ENCODE measurements around the gene ANXA2R. TPM values are rescaled to one million over a fixed set of nuclear protein-coding genes. Genes with fewer than 3 reads are reported as not detected.
A peak's percentile ranks its signal among the peaks of the same experiment; 100 is the strongest.

Gene ANXA2R
- total RNA-seq, 1 donor from 2014 or later = 1.8 TPM

DNA sequence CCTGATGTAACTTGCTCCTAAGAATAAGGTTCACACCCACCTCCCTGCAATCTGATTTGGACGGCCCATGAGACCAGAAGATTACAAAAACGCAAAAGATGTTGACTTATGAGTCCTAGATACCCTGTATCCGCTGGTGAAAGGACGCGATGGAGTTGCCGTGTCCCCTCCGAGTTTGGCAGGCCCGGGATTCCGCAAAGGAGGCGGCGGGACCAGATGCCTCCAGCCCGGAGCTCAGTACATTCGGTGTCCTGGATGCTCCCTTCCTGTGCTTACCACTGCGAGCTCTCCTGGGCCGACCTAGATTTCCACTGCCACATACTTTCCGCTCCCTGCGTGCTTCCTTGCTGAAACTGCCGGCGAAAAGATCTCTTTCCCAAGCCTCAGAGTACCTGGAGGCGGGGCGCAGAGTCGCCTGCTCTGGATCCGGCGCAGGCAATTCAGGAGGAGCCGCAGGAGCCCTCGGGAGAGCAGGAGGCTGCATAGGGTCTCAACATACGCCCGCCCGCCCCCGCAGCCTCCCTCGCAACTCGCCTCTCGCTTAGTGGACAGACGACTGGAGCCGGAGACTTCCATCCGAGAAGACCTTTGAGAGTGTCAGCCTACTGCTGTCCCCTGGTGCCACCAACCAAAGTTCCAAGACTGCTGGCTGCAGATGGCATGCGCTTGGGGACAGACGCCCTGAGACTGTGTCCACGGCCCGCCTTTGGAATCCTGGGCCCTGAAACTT is 39.8 kb downstream of the ANXA2R start:
- DNase-seq = no peak

GRCh38 chr5:42995360-42995751 is 44.8 kb downstream of the ANXA2R start:
- no peak for DNase-seq

DNA sequence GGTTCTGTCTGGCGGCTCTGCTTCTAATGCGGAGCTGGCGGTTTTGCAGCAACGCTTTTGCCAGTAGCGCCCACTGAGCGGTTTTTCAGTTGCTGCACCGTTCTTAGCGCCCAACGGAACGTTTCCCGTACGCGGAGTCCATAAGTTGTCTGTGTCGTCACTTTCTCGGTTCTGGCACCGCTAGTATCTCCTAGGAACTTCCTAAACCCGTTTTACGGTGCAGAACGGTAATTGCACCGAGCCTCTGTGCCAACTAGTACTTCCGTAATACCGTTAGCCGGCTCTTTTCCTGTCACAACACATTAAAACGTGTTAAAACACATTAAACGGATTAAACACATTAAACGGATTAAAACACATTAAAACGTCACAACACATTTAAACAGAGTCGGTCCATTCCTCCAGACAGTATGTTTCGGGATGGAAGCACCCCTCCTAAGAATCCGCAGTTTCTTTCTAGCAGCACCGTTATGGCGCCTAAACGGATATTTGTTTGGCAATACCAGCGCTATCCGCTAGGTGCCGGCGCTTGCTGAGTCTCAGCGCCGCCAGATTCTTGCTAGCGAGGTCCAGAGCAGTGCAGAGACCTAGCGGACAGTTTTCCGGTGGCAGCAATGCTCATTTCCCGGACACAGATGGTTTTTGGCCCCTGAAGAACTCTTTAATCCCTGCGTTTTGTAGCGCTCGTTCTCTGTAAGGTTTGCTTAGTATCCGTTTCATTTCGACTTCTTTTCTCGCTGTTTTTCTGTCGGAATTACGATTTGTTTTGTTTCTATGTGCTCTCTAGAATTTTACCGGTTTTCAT is 45.4 kb downstream of the ANXA2R start:
- DNase-seq = peak; percentile 85

DNA sequence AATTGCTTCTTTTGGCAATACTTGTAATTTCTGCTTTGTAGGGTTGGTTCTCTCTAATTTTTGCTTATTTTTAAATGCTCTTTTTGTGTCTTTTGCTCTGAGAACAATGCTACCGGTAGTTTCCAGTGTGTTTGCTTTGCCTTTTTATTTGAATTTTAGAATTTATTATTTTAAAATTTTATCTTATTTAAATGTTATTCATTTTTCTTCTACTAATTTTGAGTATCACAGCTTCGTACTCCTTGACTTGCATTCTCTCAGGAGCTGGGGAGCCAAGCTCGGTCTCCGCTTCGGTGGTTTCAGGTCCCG is 45.9 kb downstream of the ANXA2R start:
- DNase-seq = peak; percentile 50

DNA sequence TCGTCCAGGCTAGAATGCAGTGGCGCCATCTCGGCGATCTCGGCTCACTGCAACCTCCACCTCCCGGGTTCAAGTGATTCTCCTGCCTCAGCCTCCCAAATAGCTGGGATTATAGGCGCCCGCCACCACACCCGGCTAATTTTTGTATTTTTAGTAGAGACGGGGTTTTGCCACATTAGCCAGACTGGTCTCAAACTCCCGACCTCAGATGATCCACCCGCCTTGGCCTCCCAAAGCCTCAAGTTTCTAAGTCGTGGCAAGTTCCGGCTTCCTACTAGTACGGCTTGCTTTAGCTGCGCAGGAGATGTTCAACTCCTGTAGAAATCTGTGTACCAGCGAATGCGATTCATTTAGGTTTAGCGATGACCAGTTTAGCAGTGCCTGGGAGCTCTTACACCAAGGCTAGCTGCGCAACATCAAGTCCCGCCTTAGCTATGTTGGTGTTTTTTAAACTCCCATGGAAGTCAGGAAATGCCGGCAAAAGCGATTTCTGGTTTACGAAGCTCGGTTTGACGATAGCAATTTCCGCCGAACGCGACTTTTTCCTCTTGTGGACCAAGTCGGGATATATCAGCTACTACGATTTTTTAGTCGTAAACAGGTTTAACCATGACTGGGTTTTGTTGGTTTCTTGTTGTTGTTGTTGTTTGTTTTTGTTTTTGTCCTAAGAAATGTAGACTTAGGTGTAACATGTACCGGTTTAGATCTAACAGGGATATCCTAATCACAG is 46.4 kb downstream of the ANXA2R start:
- peak; percentile 43 for DNase-seq

GRCh38 chr5:42992088-42992879 is 47.8 kb downstream of the ANXA2R start:
- peak; percentile 33 for DNase-seq

GRCh38 chr5:42991404-42992087 is 48.6 kb downstream of the ANXA2R start:
- peak; percentile 31 for DNase-seq

DNA sequence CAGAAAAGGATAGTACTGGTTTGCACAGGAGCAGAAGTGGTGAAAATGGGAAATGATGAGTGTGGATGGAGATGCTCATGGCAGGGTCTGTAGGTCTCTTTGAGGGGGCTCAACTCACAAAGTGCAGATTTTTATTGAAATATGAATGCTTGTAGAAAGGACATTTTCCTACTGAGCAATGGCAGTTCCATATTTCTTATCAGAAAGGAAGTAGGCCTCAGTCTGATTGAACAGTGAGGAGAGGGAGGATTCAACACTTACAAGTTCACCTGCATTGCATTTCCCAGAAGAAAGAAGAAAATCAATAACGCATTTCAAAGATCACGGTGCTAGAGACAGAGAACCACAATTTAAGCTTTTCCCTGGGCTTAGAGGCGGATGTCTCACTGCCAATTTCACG is 49.2 kb downstream of the ANXA2R start:
- DNase-seq = no peak

Other genes with a start within 250 kb of the ANXA2R start
- gene SELENOP, start 228.4 kb downstream of the ANXA2R start, total RNA-seq = 597 TPM
- 41.8 TPM for gene ZNF131, start 80.6 kb upstream of the ANXA2R start, total RNA-seq
- gene NIM1K, start 151.9 kb upstream of the ANXA2R start, total RNA-seq = 0.10 TPM